Transverse colon (tissue), 1 donor: ENCODE results near the gene MYO16.

Source experiments
- EP300 ChIP-seq: sonication (generic); formaldehyde crosslinking; IDR thresholded peaks from one replicate; pipeline ENCODE4 v1.6.1; 2017; ENCODE audit warnings: antibody characterized with exemption, low read depth
- POLR2A ChIP-seq: fragments of 450-650 bp; IDR thresholded peaks from one replicate; pipeline ENCODE4 v1.6.1; 2016; ENCODE audit warnings: antibody characterized with exemption, mild to moderate bottlenecking, moderate library complexity

DNA sequence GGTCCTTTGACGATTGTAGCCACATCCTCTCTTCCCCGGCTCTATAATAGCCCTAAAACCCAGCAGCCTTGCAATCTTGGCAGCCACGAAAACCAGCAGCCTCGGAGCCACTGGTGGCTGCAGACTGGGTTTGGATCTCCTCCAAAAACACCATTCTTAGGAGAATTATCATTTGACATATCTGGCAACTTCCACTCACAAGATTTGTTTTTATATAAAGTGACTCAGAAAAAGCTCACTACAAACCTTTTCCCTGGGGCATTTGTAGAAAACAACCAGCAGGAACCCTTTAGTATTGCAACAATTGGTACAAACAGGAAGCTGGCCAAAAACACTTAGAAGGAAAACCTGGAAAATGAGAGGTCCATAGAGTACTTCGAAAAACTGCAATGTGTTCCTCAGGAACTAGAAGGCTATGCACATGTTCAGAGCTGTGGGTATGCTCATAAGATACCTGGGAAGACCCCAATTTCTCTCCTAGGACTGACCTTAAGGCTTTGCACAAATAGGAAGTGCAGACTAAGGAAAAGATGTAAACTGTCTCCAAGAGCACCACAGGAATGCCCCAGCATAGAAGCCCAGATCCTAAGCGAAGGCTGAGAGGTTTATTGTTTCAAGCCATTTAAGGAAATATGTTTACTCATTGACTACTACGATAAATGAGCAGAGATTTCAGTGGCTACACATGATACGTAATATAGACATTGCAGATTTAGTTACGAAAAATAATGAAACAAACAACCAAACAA is 71.2 kb downstream of the MYO16 start:
- TF ChIP-seq POLR2A, result no peak
- TF ChIP-seq EP300, result no peak
